ENCODE results near the gene FSIP1.

DNA sequence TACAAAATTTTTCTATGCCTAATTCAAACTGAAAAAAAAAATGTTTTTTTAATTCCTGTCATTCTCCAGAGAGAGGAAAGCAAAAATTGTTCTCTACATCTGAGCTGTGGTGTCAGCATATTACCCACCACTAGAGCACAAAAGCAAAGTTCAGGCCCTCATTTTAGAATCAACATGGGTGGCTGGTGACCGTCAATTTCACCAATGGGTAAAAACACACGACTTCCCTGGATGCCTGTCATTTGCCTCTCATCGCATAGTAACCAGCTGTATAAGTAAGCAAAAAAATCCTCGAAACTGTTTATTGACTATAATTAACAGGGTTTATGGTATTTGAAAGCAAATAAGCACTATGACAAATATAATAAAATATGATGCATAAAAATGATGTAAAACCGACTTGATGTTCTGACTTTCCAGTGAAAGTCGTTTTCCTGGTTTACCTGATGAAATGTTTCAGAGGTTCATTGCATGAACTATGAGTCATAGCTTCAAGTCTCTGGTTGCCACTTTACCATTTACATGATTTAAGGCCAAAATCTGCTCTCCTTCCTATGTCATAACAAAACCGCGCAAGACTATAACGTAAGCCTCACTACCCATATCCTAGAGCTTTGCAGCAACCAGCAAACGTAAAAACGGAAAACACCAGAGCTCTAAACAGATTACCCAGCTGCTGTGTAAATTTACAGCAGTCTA is 141.3 kb downstream of the FSIP1 start:
- no peak for TF ChIP-seq RAD21 (CRISPR knock-in tag; conservative IDR thresholded peaks at IDR 0.05 in 1 of 2, IDR thresholded peaks at IDR 0.05 in 1 of 2)
- TF ChIP-seq MEIS2 (IDR thresholded peaks at IDR 0.05; ENCODE audit: partially characterized antibody): peak; percentile 52
- TF ChIP-seq MAFF (IDR thresholded peaks at IDR 0.05; ENCODE audit: low read length): no peak
- TF ChIP-seq SPI1 (IDR thresholded peaks at IDR 0.05; ENCODE audit: borderline replicate concordance, low read depth, low read length): no peak
- TF ChIP-seq, protein P1, sequence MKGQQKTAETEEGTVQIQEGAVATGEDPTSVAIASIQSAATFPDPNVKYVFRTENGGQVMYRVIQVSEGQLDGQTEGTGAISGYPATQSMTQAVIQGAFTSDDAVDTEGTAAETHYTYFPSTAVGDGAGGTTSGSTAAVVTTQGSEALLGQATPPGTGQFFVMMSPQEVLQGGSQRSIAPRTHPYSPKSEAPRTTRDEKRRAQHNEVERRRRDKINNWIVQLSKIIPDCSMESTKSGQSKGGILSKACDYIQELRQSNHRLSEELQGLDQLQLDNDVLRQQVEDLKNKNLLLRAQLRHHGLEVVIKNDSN (CRISPR knock-in tag; IDR thresholded peaks at IDR 0.05): no peak
- no peak for TF ChIP-seq ZNF354B (CRISPR knock-in tag; IDR thresholded peaks at IDR 0.05)
- TF ChIP-seq SRSF9 (IDR thresholded peaks at IDR 0.05; ENCODE audit: borderline replicate concordance, low read depth, low read length): no peak
- TF ChIP-seq, protein P2, sequence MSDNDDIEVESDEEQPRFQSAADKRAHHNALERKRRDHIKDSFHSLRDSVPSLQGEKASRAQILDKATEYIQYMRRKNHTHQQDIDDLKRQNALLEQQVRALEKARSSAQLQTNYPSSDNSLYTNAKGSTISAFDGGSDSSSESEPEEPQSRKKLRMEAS (CRISPR knock-in tag; IDR thresholded peaks at IDR 0.05): no peak
- no peak for TF ChIP-seq SREBF1 (IDR thresholded peaks at IDR 0.05; ENCODE audit: borderline replicate concordance, low read depth, low read length)
- no peak for TF ChIP-seq ZNF121 (CRISPR knock-in tag; conservative IDR thresholded peaks at IDR 0.05)

Measured in K562 (cell line).